Stimulated activated CD4-positive, alpha-beta T cell treated with anti-CD3 and anti-CD28 coated beads, TNF-alpha, amount 100 ng/mL, for 1 hour (primary cell): ENCODE results near the gene EP300.

ENCODE experiments used
- DNase-seq, 3 donors: peaks; one replicate each; pipeline ENCODE4 v3.0.0-alpha.2; 2020; ENCODE audit warnings: low read depth in 3 of 3, low spot score in 1 of 3

EP300 gene

GRCh38 chr22:41204066-41204465, 111.7 kb downstream of the EP300 start:
- DNase-seq: no peak

GRCh38 chr22:41204992-41205900, 112.9 kb downstream of the EP300 start, which contains the start of gene L3MBTL2:
L3MBTL2 (plus strand) TSS chr22:41205312; CDS start chr22:41205363, 51 bp downstream.
- DNase-seq: peak; percentile 92 to 96 (median 93)

- no peak for DNase-seq
Measured at GRCh38 chr22:41206719-41207118, 114.3 kb downstream of the EP300 start.

GRCh38 chr22:41215409-41215808, 123.0 kb downstream of the EP300 start:
- no peak for DNase-seq

GRCh38 chr22:41215926-41216325, 123.5 kb downstream of the EP300 start:
- no peak for DNase-seq

- DNase-seq: no peak
Measured at GRCh38 chr22:41216984-41217383, 124.6 kb downstream of the EP300 start.

GRCh38 chr22:41217553-41218157, 125.3 kb downstream of the EP300 start:
- no peak for DNase-seq

GRCh38 chr22:41222846-41223507, 130.6 kb downstream of the EP300 start:
- DNase-seq: no peak

GRCh38 chr22:41223535-41223934, 131.1 kb downstream of the EP300 start:
- no peak for DNase-seq

- no peak for DNase-seq
Measured at GRCh38 chr22:41226723-41227655, 134.6 kb downstream of the EP300 start.

GRCh38 chr22:41229215-41229614, 136.8 kb downstream of the EP300 start:
- no peak for DNase-seq
